Measurements from ENCODE around the gene PCSK4.

Gene PCSK4

GRCh38 chr19:1432507-1432887, 57.7 kb downstream of the PCSK4 start:
- no peak overlapping the region for H3K4me3 ChIP-seq (ENCODE audit: low read depth, low read length)

GRCh38 chr19:1431759-1432506, 58.2 kb downstream of the PCSK4 start:
- TF ChIP-seq CTCF (IDR thresholded peaks at IDR 0.05; ENCODE audit: low read depth, low read length): no peak
- no peak overlapping the region for H3K4me3 ChIP-seq (ENCODE audit: low read depth, low read length)

More at GRCh38 chr19:1432507-1432887, 57.7 kb downstream of the PCSK4 start:
- no peak for TF ChIP-seq CTCF (IDR thresholded peaks at IDR 0.05; ENCODE audit: low read depth, low read length)

All from WI38 (cell line).